Neural progenitor cell (in vitro differentiated cells): ENCODE results near the gene AMACR. TPM values are rescaled to one million over a fixed set of nuclear protein-coding genes. Genes with fewer than 3 reads are reported as not detected.

ENCODE experiments used
- DNase-seq: peaks from one replicate; pipeline ENCODE4 v3.0.0-alpha.2; 2016; ENCODE audit warnings: low spot score
- H2AFZ ChIP-seq: fragments of 200-600 bp; sonication (generic); replicated peaks from 2 replicates; pipeline ENCODE4 v1.6.1; 2016; ENCODE audit warnings: antibody characterized with exemption
- H3F3A ChIP-seq: fragments of 200-600 bp; sonication (generic); 2 replicates; pipeline ENCODE4 v1.6.1; 2016; ENCODE audit warnings: antibody characterized with exemption, low read depth
- H3K27ac ChIP-seq: fragments of 200-600 bp; sonication (generic); 2 replicates; pipeline ENCODE4 v1.5.1; 2016; ENCODE audit warnings: mild to moderate bottlenecking
- H3K27me3 ChIP-seq: fragments of 200-600 bp; sonication (generic); 2 replicates; pipeline ENCODE4 v1.6.1; 2016; ENCODE audit warnings: mild to moderate bottlenecking, moderate library complexity
- H3K36me3 ChIP-seq: fragments of 200-600 bp; sonication (generic); 2 replicates; pipeline ENCODE4 v1.5.1; 2016
- H3K4me1 ChIP-seq: fragments of 200-600 bp; sonication (generic); 2 replicates; pipeline ENCODE4 v1.6.1; 2016; ENCODE audit warnings: mixed run types
- H3K4me2 ChIP-seq: fragments of 200-600 bp; sonication (generic); 2 replicates; pipeline ENCODE4 v1.6.1; 2016
- H3K4me3 ChIP-seq: fragments of 200-600 bp; sonication (generic); 2 replicates; pipeline ENCODE4 v1.5.1; 2016
- H3K79me2 ChIP-seq: fragments of 200-600 bp; sonication (generic); 2 replicates; pipeline ENCODE4 v1.6.1; 2016; ENCODE audit warnings: low read depth
- H3K9ac ChIP-seq: fragments of 200-600 bp; sonication (generic); 2 replicates; pipeline ENCODE4 v1.6.1; 2016
- H3K9me3 ChIP-seq: fragments of 200-600 bp; sonication (generic); 2 replicates; pipeline ENCODE4 v1.5.1; 2016; ENCODE audit warnings: low read depth
- H4K20me1 ChIP-seq: fragments of 200-600 bp; sonication (generic); 2 replicates; pipeline ENCODE4 v1.6.1; 2016; ENCODE audit warnings: low read depth
- H3K27ac Mint-ChIP-seq: 3 replicates; pipeline ENCODE4 v1.8.0; 2021; ENCODE audit warnings: mixed read lengths
- H3K27me3 Mint-ChIP-seq: 2 replicates; pipeline ENCODE4 v1.8.0; 2022; ENCODE audit warnings: low read depth, mild to moderate bottlenecking, inconsistent platforms, moderate library complexity, mixed read lengths; ENCODE audit not compliant: insufficient read depth
- H3K36me3 Mint-ChIP-seq: 3 replicates; pipeline ENCODE4 v1.8.0; 2021; ENCODE audit warnings: mixed read lengths
- H3K4me1 Mint-ChIP-seq: 3 replicates; pipeline ENCODE4 v1.8.0; 2021; ENCODE audit warnings: mixed read lengths
- H3K4me3 Mint-ChIP-seq: 3 replicates; pipeline ENCODE4 v1.8.0; 2021; ENCODE audit warnings: mild to moderate bottlenecking, moderate library complexity, mixed read lengths
- H3K9me3 Mint-ChIP-seq: 3 replicates; pipeline ENCODE4 v1.8.0; 2020; ENCODE audit warnings: mixed read lengths
- CTCF ChIP-seq: fragments of 200-600 bp; sonication (generic); IDR thresholded peaks from 2 replicates; pipeline ENCODE4 v1.5.1; 2017; ENCODE audit warnings: antibody characterized with exemption, mild to moderate bottlenecking
- EZH2 ChIP-seq: fragments of 200-600 bp; sonication (generic); IDR thresholded peaks from 2 replicates; pipeline ENCODE4 v1.6.1; 2017; ENCODE audit warnings: antibody characterized with exemption, mild to moderate bottlenecking, moderate library complexity
- EZH2phosphoT487 ChIP-seq: fragments of 200-600 bp; sonication (generic); IDR thresholded peaks from 2 replicates; pipeline ENCODE4 v1.6.1; 2017; ENCODE audit warnings: antibody characterized with exemption
- total RNA-seq: library from RNA; depleted of rRNA; stranded (reverse); fragments of >200 nt; gene quantifications from 2 replicates; pipeline ENCODE4 v1.2.3, GENCODE V29; 2015; ENCODE audit warnings: low replicate concordance

AMACR gene
- total RNA-seq, 1 donor from 2014 or later: 14.9 TPM

GRCh38 chr5:33968211-33969005 lies 39.4 kb downstream of the AMACR start:
- no peaks in the 10 kb centered on the region for H4K20me1 ChIP-seq
- H3K36me3 ChIP-seq: no peaks in the 10 kb centered on the region
- H3K4me3 Mint-ChIP-seq: no peak overlapping the region
- no peaks in the 10 kb centered on the region for H3K27me3 ChIP-seq
- no peaks in the 10 kb centered on the region for H3K27me3 Mint-ChIP-seq
- TF ChIP-seq EZH2phosphoT487 (no peak), CTCF (no peak), EZH2 (no peak)
- H3K36me3 Mint-ChIP-seq: no peaks in the 10 kb centered on the region
- H3K4me1 Mint-ChIP-seq: peaks cover 3% of the 10 kb centered on the region
- DNase-seq: no peak
- H3F3A ChIP-seq: no peaks in the 10 kb centered on the region
- no peaks in the 10 kb centered on the region for H3K9me3 ChIP-seq
- no peak overlapping the region for H3K4me2 ChIP-seq
- H2AFZ ChIP-seq: no peak overlapping the region
- H3K4me3 ChIP-seq: no peak overlapping the region
- no peaks in the 10 kb centered on the region for H3K9me3 Mint-ChIP-seq
- H3K9ac ChIP-seq: no peak overlapping the region
- no peak overlapping the region for H3K27ac Mint-ChIP-seq
- peaks cover 10% of the 10 kb centered on the region for H3K4me1 ChIP-seq
- no peak overlapping the region for H3K27ac ChIP-seq
- H3K79me2 ChIP-seq: no peaks in the 10 kb centered on the region

GRCh38 chr5:33966805-33967204 lies 41.0 kb downstream of the AMACR start:
- no peaks in the 10 kb centered on the region for H4K20me1 ChIP-seq
- H3K4me1 ChIP-seq: peaks cover 5% of the 10 kb centered on the region
- no peak for DNase-seq
- no peaks in the 10 kb centered on the region for H3F3A ChIP-seq
- no peaks in the 10 kb centered on the region for H3K9me3 ChIP-seq
- no peaks in the 10 kb centered on the region for H3K27me3 ChIP-seq
- no peaks in the 10 kb centered on the region for H3K36me3 ChIP-seq
- H3K9ac ChIP-seq: no peak overlapping the region
- Mint-ChIP-seq H3K36me3 (no peaks in the 10 kb centered on the region), H3K27ac (no peak overlapping the region), H3K4me3 (no peak overlapping the region), H3K27me3 (no peaks in the 10 kb centered on the region), H3K9me3 (no peaks in the 10 kb centered on the region), H3K4me1 (peaks cover 3% of the 10 kb centered on the region)
- peak overlapping the region; percentile 35 for H2AFZ ChIP-seq
- TF ChIP-seq EZH2phosphoT487 (no peak), EZH2 (no peak), CTCF (no peak)
- H3K79me2 ChIP-seq: no peaks in the 10 kb centered on the region
- no peak overlapping the region for H3K4me3 ChIP-seq
- H3K4me2 ChIP-seq: no peak overlapping the region
- no peak overlapping the region for H3K27ac ChIP-seq

- peaks cover 5% of the 10 kb centered on the region for H3K4me1 ChIP-seq
- no peaks in the 10 kb centered on the region for H3K36me3 Mint-ChIP-seq
- H3F3A ChIP-seq: no peaks in the 10 kb centered on the region
- TF ChIP-seq EZH2 (no peak), CTCF (no peak), EZH2phosphoT487 (no peak)
- no peaks in the 10 kb centered on the region for H3K9me3 Mint-ChIP-seq
- H3K27me3 ChIP-seq: no peaks in the 10 kb centered on the region
- no peak overlapping the region for H3K4me3 ChIP-seq
- H3K9ac ChIP-seq: no peak overlapping the region
- no peak overlapping the region for H3K4me3 Mint-ChIP-seq
- no peaks in the 10 kb centered on the region for H4K20me1 ChIP-seq
- H3K79me2 ChIP-seq: no peaks in the 10 kb centered on the region
- no peak overlapping the region for H2AFZ ChIP-seq
- H3K27me3 Mint-ChIP-seq: no peaks in the 10 kb centered on the region
- no peak overlapping the region for H3K27ac ChIP-seq
- H3K4me2 ChIP-seq: no peak overlapping the region
- peaks cover 3% of the 10 kb centered on the region for H3K4me1 Mint-ChIP-seq
- no peaks in the 10 kb centered on the region for H3K9me3 ChIP-seq
- no peak overlapping the region for H3K27ac Mint-ChIP-seq
- no peaks in the 10 kb centered on the region for H3K36me3 ChIP-seq
- no peak for DNase-seq
Measured at GRCh38 chr5:33964132-33964700, 43.6 kb downstream of the AMACR start.
